ENCODE results near the gene CCL21.

GRCh38 chr9:34688329-34689115 is 21.4 kb downstream of the CCL21 start:
- TF ChIP-seq ESRRA (IDR thresholded peaks at IDR 0.05; ENCODE audit: low read length), result no peak
- no peak for TF ChIP-seq EZH2 (IDR thresholded peaks at IDR 0.05; ENCODE audit: borderline replicate concordance, control insufficient read depth, low read depth, low read length)
- TF ChIP-seq EP300 (IDR thresholded peaks at IDR 0.05; ENCODE audit: borderline replicate concordance in 1 of 2, control insufficient read depth in 1 of 2, low read depth in 2 of 2, low read length in 2 of 2), result no peak
- no peak for TF ChIP-seq NFIC (IDR thresholded peaks at IDR 0.05; ENCODE audit: low read depth, low read length)
- TF ChIP-seq CTCF (IDR thresholded peaks at IDR 0.05 in 2 of 3, conservative IDR thresholded peaks at IDR 0.05 in 1 of 3; ENCODE audit: control insufficient read depth in 2 of 3, extremely low read depth in 1 of 3, insufficient read depth in 1 of 3, low read depth in 3 of 3, low read length in 3 of 3), result no peak
- no peak for TF ChIP-seq MYC (IDR thresholded peaks at IDR 0.05; ENCODE audit: insufficient read depth, insufficient read length, insufficient replicate concordance, low read length, severe bottlenecking)
- TF ChIP-seq STAT1 (conservative IDR thresholded peaks at IDR 0.05), result no peak
- no peak for TF ChIP-seq POLR2AphosphoS5 (IDR thresholded peaks at IDR 0.05; ENCODE audit: low read length)
- TF ChIP-seq PBX3 (IDR thresholded peaks at IDR 0.05; ENCODE audit: insufficient replicate concordance, low read depth, low read length), result no peak
- no peak for TF ChIP-seq MAX (IDR thresholded peaks at IDR 0.05; ENCODE audit: low read depth, low read length)
